NCI-H2107 treated with DMSO at 0.1 percent for 48 hours (cell line): ENCODE results near the gene ERCC2.

Source experiments
- DNase-seq: peaks from one replicate; lab custom pipeline; 2025; ENCODE audit not compliant: unreplicated experiment; lab: John Stamatoyannopoulos, UW

The ERCC2 gene

DNA sequence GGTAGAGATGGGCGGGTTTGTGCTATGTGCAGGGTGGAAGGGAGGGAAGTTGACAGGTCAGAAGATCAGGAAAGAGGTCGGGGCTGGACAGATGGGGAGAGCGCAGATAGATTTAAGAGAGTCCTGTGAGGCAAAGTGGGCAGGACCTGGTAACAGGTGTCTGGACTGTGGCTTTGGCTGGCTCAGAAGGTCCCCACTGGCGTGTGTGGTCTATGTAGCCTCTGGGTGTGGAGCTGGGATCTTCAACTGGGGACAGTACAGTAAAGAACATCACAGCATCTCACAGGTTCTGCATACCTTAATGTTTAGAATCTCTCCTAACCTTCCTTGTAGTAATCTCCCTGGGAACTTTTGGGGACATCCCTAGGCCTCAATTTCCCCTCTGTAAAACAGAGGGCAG is 65.4 kb downstream of the ERCC2 start:
- no peak for DNase-seq

- no peak for DNase-seq
These were observed 66.0 kb downstream of the ERCC2 start for GRCh38 chr19:45304141-45304926.

- DNase-seq = no peak
These were observed 66.9 kb downstream of the ERCC2 start for GRCh38 chr19:45303269-45304060.

- no peak for DNase-seq
These were observed 68.0 kb downstream of the ERCC2 start for GRCh38 chr19:45302416-45302815.
